GM12878 (cell line): Measurements from ENCODE around the gene COL5A1. TPM values are rescaled to one million over a fixed set of nuclear protein-coding genes. Genes with fewer than 3 reads are reported as not detected.

Experiments
- ATAC-seq: fragments of 200-7000 bp; cut with Tn5 transposase; 3 replicates; pipeline ENCODE4 v1.9.1; 2020; ENCODE audit warnings: mild to moderate bottlenecking, moderate library complexity
- BruUV-seq: library from RNA; stranded (reverse); fragments of 400-500 nt; replicated peaks from 2 replicates; lab custom pipeline; 2021; lab: Mats Ljungman, UMichigan
- CTCF ChIA-PET: fragments of 300-600 bp; sonication (Branson Sonifier 250); formaldehyde crosslinking; extraction: SDS; loops from one replicate; lab custom pipeline; 2021; ENCODE audit warnings: inconsistent platforms; lab: Yijun Ruan, JAX
- POLR2A ChIA-PET: fragments of 350-600 bp; formaldehyde crosslinking; extraction: SDS; loops from one replicate; lab custom pipeline; 2021; ENCODE audit warnings: inconsistent platforms; lab: Charles Lee
- RAD21 ChIA-PET: fragments of 300-600 bp; sonication (Branson Sonifier 250); formaldehyde crosslinking; loops from one replicate; lab custom pipeline; 2023; ENCODE audit warnings: antibody characterized with exemption; ENCODE audit not compliant: unreplicated experiment; lab: Charles Lee
- SMC1A ChIA-PET: fragments of 300-600 bp; sonication (Branson Sonifier 250); formaldehyde crosslinking; loops from one replicate; lab custom pipeline; 2023; ENCODE audit not compliant: unreplicated experiment, uncharacterized antibody; lab: Charles Lee
- DNase-seq: peaks from one replicate; pipeline ENCODE4 v3.0.0-alpha.2; 2011; ENCODE audit warnings: low read depth, low spot score
- FAIRE-seq: peaks from 3 replicates; lab custom pipeline; 2011; peaks lifted over from hg19 to GRCh38; lab: Jason Lieb, UNC
- H2AFZ ChIP-seq: 2 replicates; pipeline ENCODE4 v1.6.0; 2011; ENCODE audit warnings: low read depth, low read length, control low read depth; ENCODE audit not compliant: control insufficient read depth
- H3K27ac ChIP-seq: 2 replicates; pipeline ENCODE4 v1.5.1; 2011; ENCODE audit warnings: control low read depth; ENCODE audit not compliant: control insufficient read depth, insufficient read depth
- H3K27me3 ChIP-seq, 2 experiments: replicated peaks in 1 of 2; 2 replicates each; pipeline versions ENCODE4 v1.6.0 to v1.6.1; 2011; ENCODE audit warnings: low read length in 1 of 2; ENCODE audit not compliant: control insufficient read depth in 2 of 2, insufficient read depth in 2 of 2
- H3K36me3 ChIP-seq, 2 experiments: 2 replicates each; pipeline ENCODE4 v1.5.1; 2011; ENCODE audit warnings: low read length in 1 of 2; ENCODE audit not compliant: control insufficient read depth in 2 of 2, insufficient read depth in 2 of 2
- H3K4me1 ChIP-seq: 2 replicates; pipeline ENCODE4 v1.6.1; 2011; ENCODE audit warnings: mild to moderate bottlenecking, low read length, moderate library complexity, mixed read lengths; ENCODE audit not compliant: control insufficient read depth, insufficient read depth
- H3K4me2 ChIP-seq: 2 replicates; pipeline ENCODE4 v1.6.0; 2011; ENCODE audit warnings: control low read depth; ENCODE audit not compliant: control insufficient read depth, insufficient read depth
- H3K4me3 ChIP-seq: fragments of 200-600 bp; sonication (generic); 2 replicates; pipeline ENCODE4 v1.5.1; 2016
- H3K79me2 ChIP-seq: 2 replicates; pipeline ENCODE4 v1.6.0; 2011; ENCODE audit warnings: low read length; ENCODE audit not compliant: control insufficient read depth, insufficient read depth
- H3K9ac ChIP-seq: 2 replicates; pipeline ENCODE4 v1.8.0; 2011; ENCODE audit warnings: low read length, control low read depth, mixed read lengths; ENCODE audit not compliant: control insufficient read depth, insufficient read depth
- H3K9me3 ChIP-seq: replicated peaks from 3 replicates; pipeline ENCODE4 v1.5.1; 2011; ENCODE audit warnings: mild to moderate bottlenecking, low read length; ENCODE audit not compliant: control insufficient read depth, insufficient read depth
- H4K20me1 ChIP-seq: 2 replicates; pipeline ENCODE4 v1.6.0; 2011; ENCODE audit not compliant: control insufficient read depth, insufficient read depth
- BACH1 ChIP-seq: fragments of 450-650 bp; IDR thresholded peaks from 2 replicates; pipeline ENCODE4 v1.6.1; 2017; ENCODE audit warnings: mild to moderate bottlenecking, borderline replicate concordance
- CHD1 ChIP-seq: IDR thresholded peaks from 2 replicates; pipeline ENCODE4 v1.6.1; 2012; ENCODE audit warnings: low read depth, low read length, improper control_type of control experiment
- ETV6 ChIP-seq, 2 experiments: fragments of 450-650 bp in 1 of 2; IDR thresholded peaks in 1 of 2; conservative IDR thresholded peaks in 1 of 2; 2 replicates each; pipeline ENCODE4 v1.6.1; 2014; ENCODE audit warnings: antibody characterized with exemption in 1 of 2, borderline replicate concordance in 1 of 2, low read depth in 1 of 2, mild to moderate bottlenecking in 1 of 2, moderate library complexity in 1 of 2
- FOXK2 ChIP-seq: fragments of 450-650 bp; IDR thresholded peaks from 2 replicates; pipeline ENCODE4 v1.6.1; 2017; ENCODE audit warnings: mild to moderate bottlenecking, moderate library complexity
- FOXM1 ChIP-seq: IDR thresholded peaks from 2 replicates; pipeline ENCODE4 v1.6.1; 2012; ENCODE audit warnings: low read depth, mild to moderate bottlenecking, inconsistent platforms, low read length, moderate library complexity
- JUNB ChIP-seq: IDR thresholded peaks from 2 replicates; pipeline ENCODE4 v1.6.1; 2016; ENCODE audit warnings: antibody characterized with exemption, mild to moderate bottlenecking
- MEF2A ChIP-seq: IDR thresholded peaks from 2 replicates; pipeline ENCODE4 v1.6.1; 2011; ENCODE audit warnings: low read depth, mild to moderate bottlenecking, low read length, moderate library complexity; ENCODE audit not compliant: insufficient read depth
- MTA3 ChIP-seq: IDR thresholded peaks from 2 replicates; pipeline ENCODE4 v1.6.1; 2012; ENCODE audit warnings: low read length, inconsistent platforms, borderline replicate concordance
- NFIC ChIP-seq: IDR thresholded peaks from 2 replicates; pipeline ENCODE4 v1.6.1; 2012; ENCODE audit warnings: low read depth, mild to moderate bottlenecking, inconsistent platforms, low read length, moderate library complexity
- NR2F1 ChIP-seq: fragments of 450-650 bp; conservative IDR thresholded peaks from 2 replicates; pipeline ENCODE4 v1.6.1; 2017; ENCODE audit warnings: mild to moderate bottlenecking
- RAD21 ChIP-seq: IDR thresholded peaks from 2 replicates; pipeline ENCODE4 v1.6.1; 2011; ENCODE audit warnings: mild to moderate bottlenecking, low read depth, low read length, moderate library complexity; ENCODE audit not compliant: insufficient read depth
- SMARCA5 ChIP-seq: fragments of 450-650 bp; IDR thresholded peaks from 2 replicates; pipeline ENCODE4 v1.6.1; 2017; ENCODE audit warnings: mild to moderate bottlenecking
- STAT1 ChIP-seq: fragments of 450-650 bp; conservative IDR thresholded peaks from 2 replicates; pipeline ENCODE4 v1.6.1; 2014; ENCODE audit warnings: antibody characterized with exemption, mild to moderate bottlenecking
- TARDBP ChIP-seq: IDR thresholded peaks from 2 replicates; pipeline ENCODE4 v1.6.1; 2016; ENCODE audit warnings: borderline replicate concordance
- ZNF207 ChIP-seq: fragments of 450-650 bp; IDR thresholded peaks from 2 replicates; pipeline ENCODE4 v1.6.1; 2014; ENCODE audit warnings: antibody characterized with exemption, mild to moderate bottlenecking, borderline replicate concordance
- WGBS: methylation state at CpG from one replicate; pipeline ENCODE4 v1.1.6; 2016; ENCODE audit warnings: low lambda C conversion rate; ENCODE audit not compliant: insufficient replicate concordance, insufficient coverage; ENCODE audit errors: missing lambda C conversion rate; 5-methylcytosine and 5-hydroxymethylcytosine counted together
- in situ Hi-C: fragments of 300-500 bp; cut with MboI; formaldehyde crosslinking; loops from 9 replicates; pipeline ENCODE4 v1.14.3; 2018; ENCODE audit warnings: mixed read lengths
- intact Hi-C: fragments of 100-400 bp; cut with micrococcal nuclease; formaldehyde crosslinking; loops from one replicate; pipeline ENCODE4 v1.14.2; 2022; ENCODE audit not compliant: unreplicated experiment
- polyA plus RNA-seq, 11 experiments: library from polyadenylated mRNA; depleted of rRNA in 4 of 11; unstranded in 6 of 11; stranded (reverse) in 5 of 11; fragments of >200 nt; fragmentation: Nextera tagmentation in 4 of 11; fragmentation: Illumina TruSeq in 1 of 11; extraction: Ambion mirVana in 4 of 11; extraction: Trizol in 1 of 11; gene quantifications; 1 replicate in 1 of 11; 2 replicates in 10 of 11; pipeline versions ENCODE4 v1.2.1 to v1.2.3, GENCODE V29; 2011 to 2016; ENCODE audit warnings: inconsistent platforms in 2 of 11, missing spikeins in 2 of 11, low read depth in 1 of 11
- total RNA-seq, 4 experiments: library from RNA; depleted of rRNA in 3 of 4; stranded (reverse); fragments of >200 nt in 3 of 4; fragmentation: Illumina TruSeq in 1 of 4; extraction: Trizol in 1 of 4; gene quantifications; 2 replicates each; pipeline versions ENCODE4 v1.2.1 to v1.2.3, GENCODE V29; 2013 to 2021
- TF ChIP-seq, protein P1 (sequence below): fragments of 450-650 bp; IDR thresholded peaks from 2 replicates; pipeline ENCODE4 v1.6.1; 2014; ENCODE audit warnings: mild to moderate bottlenecking
- TF ChIP-seq, protein P2 (sequence below): IDR thresholded peaks from 2 replicates; pipeline ENCODE4 v1.6.1; 2011; ENCODE audit warnings: low read depth, low read length, improper control_type of control experiment, borderline replicate concordance

Gene COL5A1
- total and polyA plus RNA-seq, 10 of the 15 experiments (the other 5 are each of a cell fraction or from before 2014, with no cell fraction given), result under 0.01 to 0.15 (median 0.13) TPM; not detected in 4

DNA sequence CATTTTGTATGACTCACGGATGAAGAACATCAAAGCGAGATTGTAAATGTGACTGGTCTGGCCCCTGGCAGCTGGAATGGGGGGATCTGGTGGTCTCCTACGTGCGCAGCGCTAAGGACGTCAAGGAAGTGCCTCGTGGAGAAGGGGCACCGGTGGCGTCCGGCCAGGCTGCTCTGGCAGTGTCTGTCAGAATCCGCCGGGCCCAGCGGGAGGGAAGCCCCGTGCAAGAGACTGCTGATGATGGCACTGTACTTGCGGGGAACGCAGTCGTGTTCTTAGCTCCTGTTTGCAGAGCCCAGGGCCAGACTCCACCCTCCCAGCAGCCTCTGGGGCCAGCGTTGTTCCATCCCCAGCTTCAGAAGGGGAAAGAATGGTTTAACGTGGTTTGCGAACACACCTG, 75.5 kb downstream of the COL5A1 start:
- ATAC-seq, result no peak
- H3K9ac ChIP-seq, result no peak overlapping the region
- ChIA-PET CTCF (no interaction called here), SMC1A (no interaction called here), POLR2A (no interaction called here), RAD21 (no interaction called here)
- H3K27me3 ChIP-seq, result no peaks in the 10 kb centered on the region; a peak in 1 of 4 replicates
- TF ChIP-seq STAT1, result no peak
- no peak for DNase-seq
- H2AFZ ChIP-seq, result no peak overlapping the region
- 45% methylated on average over 17 of the region's 20 CpGs for WGBS
- FAIRE-seq, result no peak
- H3K4me3 ChIP-seq, result no peak overlapping the region
- intact Hi-C loops, result no loop called here
- H3K4me2 ChIP-seq, result no peak overlapping the region
- H3K4me1 ChIP-seq, result no peaks in the 10 kb centered on the region
- no peak overlapping the region for H3K27ac ChIP-seq
- H3K36me3 ChIP-seq, result no peaks in the 10 kb centered on the region
- no peaks in the 10 kb centered on the region for H4K20me1 ChIP-seq
- H3K79me2 ChIP-seq, result no peaks in the 10 kb centered on the region
- in situ Hi-C loops, result no loop called here
- no peaks in the 10 kb centered on the region; the same call in 2 of the 3 replicates for H3K9me3 ChIP-seq
- BruUV-seq, result no TSS peak

DNA sequence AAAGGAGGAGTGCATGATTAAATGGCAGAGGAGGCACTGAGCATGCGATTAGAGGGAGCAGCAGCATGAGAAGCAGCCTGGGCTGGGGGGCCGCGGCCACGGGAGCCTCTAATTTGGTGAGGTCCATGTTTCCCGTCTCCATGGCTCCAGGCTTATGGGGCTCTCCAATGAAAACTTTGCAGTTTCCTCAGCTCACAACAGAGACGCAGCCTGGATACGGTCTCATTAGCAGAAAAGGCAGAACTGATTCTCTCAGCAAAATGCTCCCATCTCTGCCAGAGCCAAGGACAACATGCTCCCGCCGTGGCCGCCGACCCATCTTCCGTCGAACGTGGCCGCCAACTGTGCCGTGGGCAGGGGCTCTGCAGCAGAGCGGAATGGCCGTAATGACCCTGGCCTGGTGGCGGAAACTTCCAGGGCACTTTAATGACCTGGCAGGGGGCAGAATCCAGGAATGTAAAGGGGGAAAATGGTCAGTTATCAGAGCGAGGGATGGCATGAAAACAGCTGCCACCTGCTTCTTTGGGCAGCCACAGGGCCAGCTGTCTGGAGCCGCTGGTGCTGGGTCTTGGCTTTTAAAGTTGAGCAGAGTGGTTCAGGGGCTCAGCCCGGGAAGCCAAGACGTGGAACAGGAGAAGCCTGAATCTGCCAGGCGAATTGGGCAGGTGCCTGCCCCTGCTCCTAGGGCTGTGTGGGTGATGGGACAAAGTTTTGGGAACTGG, 76.5 kb downstream of the COL5A1 start:
- Histone ChIP-seq H3K4me1 (no peaks in the 10 kb centered on the region), H3K4me2 (no peak overlapping the region), H3K79me2 (no peaks in the 10 kb centered on the region), H3K27me3 (no peaks in the 10 kb centered on the region; a peak in 1 of 4 replicates), H4K20me1 (no peaks in the 10 kb centered on the region), H3K9ac (no peak overlapping the region), H3K4me3 (no peak overlapping the region), H3K36me3 (no peaks in the 10 kb centered on the region), H2AFZ (no peak overlapping the region), H3K27ac (no peak overlapping the region), H3K9me3 (no peaks in the 10 kb centered on the region; the same call in 2 of the 3 replicates)
- in situ Hi-C loops, result no loop called here
- RAD21 ChIA-PET, result no interaction called here
- intact Hi-C loops, result no loop called here
- DNase-seq (no peak), ATAC-seq (no peak), FAIRE-seq (no peak)
- WGBS, result 56% methylated on average over 24 of the region's 24 CpGs
- BruUV-seq, result no TSS peak
- CTCF ChIA-PET, result no interaction called here
- POLR2A ChIA-PET, result no interaction called here
- SMC1A ChIA-PET, result no interaction called here
- TF ChIP-seq NFIC (no peak), ZNF207 (no peak), BACH1 (no peak), MTA3 (no peak), FOXM1 (no peak), CHD1 (no peak), JUNB (no peak), ETV6 (conservative IDR thresholded peaks at IDR 0.05 in 1 of 2, IDR thresholded peaks at IDR 0.05 in 1 of 2; ENCODE audit: borderline replicate concordance in 1 of 2, low read depth in 1 of 2) (no peak), SMARCA5 (no peak), TARDBP (no peak), FOXK2 (no peak), RAD21 (no peak), MEF2A (no peak), NR2F1 (no peak)
- TF ChIP-seq, protein P1, sequence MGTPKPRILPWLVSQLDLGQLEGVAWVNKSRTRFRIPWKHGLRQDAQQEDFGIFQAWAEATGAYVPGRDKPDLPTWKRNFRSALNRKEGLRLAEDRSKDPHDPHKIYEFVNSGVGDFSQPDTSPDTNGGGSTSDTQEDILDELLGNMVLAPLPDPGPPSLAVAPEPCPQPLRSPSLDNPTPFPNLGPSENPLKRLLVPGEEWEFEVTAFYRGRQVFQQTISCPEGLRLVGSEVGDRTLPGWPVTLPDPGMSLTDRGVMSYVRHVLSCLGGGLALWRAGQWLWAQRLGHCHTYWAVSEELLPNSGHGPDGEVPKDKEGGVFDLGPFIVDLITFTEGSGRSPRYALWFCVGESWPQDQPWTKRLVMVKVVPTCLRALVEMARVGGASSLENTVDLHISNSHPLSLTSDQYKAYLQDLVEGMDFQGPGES, result no peak
- TF ChIP-seq, protein P2, sequence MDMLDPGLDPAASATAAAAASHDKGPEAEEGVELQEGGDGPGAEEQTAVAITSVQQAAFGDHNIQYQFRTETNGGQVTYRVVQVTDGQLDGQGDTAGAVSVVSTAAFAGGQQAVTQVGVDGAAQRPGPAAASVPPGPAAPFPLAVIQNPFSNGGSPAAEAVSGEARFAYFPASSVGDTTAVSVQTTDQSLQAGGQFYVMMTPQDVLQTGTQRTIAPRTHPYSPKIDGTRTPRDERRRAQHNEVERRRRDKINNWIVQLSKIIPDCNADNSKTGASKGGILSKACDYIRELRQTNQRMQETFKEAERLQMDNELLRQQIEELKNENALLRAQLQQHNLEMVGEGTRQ, result no peak
